Choroid plexus epithelial cell (primary cell): ENCODE results near the gene GGCX.

Source experiments
- DNase-seq: peaks from one replicate; pipeline ENCODE4 v3.0.0-alpha.2; 2010; ENCODE audit warnings: low read depth
- H3K4me3 ChIP-seq: 2 replicates; pipeline ENCODE4 v1.5.1; 2011; ENCODE audit warnings: low read depth, mild to moderate bottlenecking, control low read depth, low read length, moderate library complexity
- TF ChIP-seq, protein P1 (sequence below): conservative IDR thresholded peaks from 2 replicates; pipeline ENCODE4 v1.5.1; 2011; ENCODE audit warnings: low read depth, mild to moderate bottlenecking, control low read depth, inconsistent platforms, low read length, moderate library complexity

The GGCX gene

DNA sequence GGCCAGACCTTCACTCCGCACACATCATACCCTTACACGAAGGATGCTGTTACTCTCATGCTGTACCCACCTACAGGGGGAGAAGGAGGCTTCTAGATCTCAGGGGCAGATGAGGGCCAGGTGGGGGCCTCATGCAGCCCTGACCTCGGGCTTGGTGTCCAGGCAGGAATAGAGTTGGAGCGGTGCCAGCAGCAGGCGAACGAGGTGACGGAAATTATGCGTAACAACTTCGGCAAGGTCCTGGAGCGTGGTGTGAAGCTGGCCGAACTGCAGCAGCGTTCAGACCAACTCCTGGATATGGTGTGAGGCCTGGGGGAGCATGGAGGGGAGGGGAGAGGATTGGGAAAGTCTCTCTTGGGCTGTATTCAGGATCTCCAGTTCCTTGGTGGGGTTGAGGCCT is 30.3 kb upstream of the GGCX start:
- TF ChIP-seq, protein P1, sequence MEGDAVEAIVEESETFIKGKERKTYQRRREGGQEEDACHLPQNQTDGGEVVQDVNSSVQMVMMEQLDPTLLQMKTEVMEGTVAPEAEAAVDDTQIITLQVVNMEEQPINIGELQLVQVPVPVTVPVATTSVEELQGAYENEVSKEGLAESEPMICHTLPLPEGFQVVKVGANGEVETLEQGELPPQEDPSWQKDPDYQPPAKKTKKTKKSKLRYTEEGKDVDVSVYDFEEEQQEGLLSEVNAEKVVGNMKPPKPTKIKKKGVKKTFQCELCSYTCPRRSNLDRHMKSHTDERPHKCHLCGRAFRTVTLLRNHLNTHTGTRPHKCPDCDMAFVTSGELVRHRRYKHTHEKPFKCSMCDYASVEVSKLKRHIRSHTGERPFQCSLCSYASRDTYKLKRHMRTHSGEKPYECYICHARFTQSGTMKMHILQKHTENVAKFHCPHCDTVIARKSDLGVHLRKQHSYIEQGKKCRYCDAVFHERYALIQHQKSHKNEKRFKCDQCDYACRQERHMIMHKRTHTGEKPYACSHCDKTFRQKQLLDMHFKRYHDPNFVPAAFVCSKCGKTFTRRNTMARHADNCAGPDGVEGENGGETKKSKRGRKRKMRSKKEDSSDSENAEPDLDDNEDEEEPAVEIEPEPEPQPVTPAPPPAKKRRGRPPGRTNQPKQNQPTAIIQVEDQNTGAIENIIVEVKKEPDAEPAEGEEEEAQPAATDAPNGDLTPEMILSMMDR = no peak
- H3K4me3 ChIP-seq = no peak overlapping the region
- no peak for DNase-seq

GRCh38 chr2:85590950-85591349 is 29.7 kb upstream of the GGCX start:
- DNase-seq = no peak
- no peak overlapping the region for H3K4me3 ChIP-seq
- TF ChIP-seq, protein P1 = no peak

GRCh38 chr2:85589982-85590791 is 28.9 kb upstream of the GGCX start:
- peak; percentile 92 for DNase-seq
- no peak overlapping the region for H3K4me3 ChIP-seq
- TF ChIP-seq, protein P1 = no peak

DNA sequence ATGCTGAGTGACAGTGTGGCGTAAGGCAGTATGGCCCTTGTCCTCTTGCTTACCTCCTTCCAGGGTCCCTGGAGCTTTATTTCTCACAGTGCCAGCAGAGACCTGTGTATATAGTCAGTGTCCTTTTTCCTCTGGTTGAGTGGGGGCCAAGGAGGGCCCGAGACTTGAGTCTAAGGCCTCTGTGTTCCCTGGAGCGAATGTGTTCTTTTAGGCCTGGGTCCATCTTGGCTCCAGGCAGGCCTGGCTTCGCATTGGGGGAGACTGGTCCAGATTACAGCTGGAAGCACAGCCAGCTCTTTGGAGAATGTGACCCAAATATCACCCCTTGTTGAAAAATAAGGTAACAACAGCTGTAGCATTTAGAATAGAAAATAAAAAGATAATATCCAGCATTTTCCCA is 27.9 kb upstream of the GGCX start:
- no peak overlapping the region for H3K4me3 ChIP-seq
- DNase-seq = no peak
- TF ChIP-seq, protein P1 = no peak

DNA sequence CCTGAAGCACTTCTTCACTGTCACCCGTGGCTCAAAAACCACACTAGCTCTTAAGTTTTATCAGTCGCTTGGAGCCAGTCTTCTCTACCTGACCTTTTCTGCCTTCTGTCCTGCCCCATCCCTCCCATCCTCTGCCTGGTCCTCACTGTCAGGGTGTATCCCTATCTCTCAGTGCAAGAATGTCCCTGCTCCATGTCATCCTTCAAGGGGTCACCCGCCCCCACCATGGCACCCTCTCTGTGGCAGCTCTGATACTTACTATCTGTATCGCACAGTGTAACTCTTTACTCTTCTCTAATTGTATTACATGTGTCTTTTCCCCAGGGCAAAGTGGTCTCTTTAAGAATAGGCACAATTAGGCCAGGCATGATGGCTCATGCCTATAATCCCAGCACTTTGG is 27.4 kb upstream of the GGCX start:
- no peak overlapping the region for H3K4me3 ChIP-seq
- TF ChIP-seq, protein P1 = no peak
- DNase-seq = no peak

GRCh38 chr2:85588236-85588635 is 26.9 kb upstream of the GGCX start:
- TF ChIP-seq, protein P1 = no peak
- DNase-seq = no peak
- no peak overlapping the region for H3K4me3 ChIP-seq

- TF ChIP-seq, protein P1 = no peak
- no peak for DNase-seq
- no peak overlapping the region for H3K4me3 ChIP-seq
These were observed 24.4 kb upstream of the GGCX start for GRCh38 chr2:85585781-85586105.
